Muscle layer of colon (tissue), 2 donors: ENCODE data around the gene GRIP1.

ENCODE experiments used
- H3K27ac ChIP-seq: one replicate; pipeline ENCODE4 v1.7.0; 2013; ENCODE audit warnings: low read depth, mild to moderate bottlenecking, low read length, moderate library complexity
- H3K27me3 ChIP-seq, 2 donors: one replicate each; pipeline ENCODE4 v1.7.0; 2013; ENCODE audit warnings: low read length in 2 of 2, mild to moderate bottlenecking in 2 of 2; ENCODE audit not compliant: insufficient read depth in 2 of 2, control insufficient read depth in 1 of 2
- H3K36me3 ChIP-seq: one replicate; pipeline ENCODE4 v1.7.0; 2013; ENCODE audit warnings: mild to moderate bottlenecking, low read length; ENCODE audit not compliant: insufficient read depth
- H3K4me1 ChIP-seq: one replicate; pipeline ENCODE4 v1.7.0; 2013; ENCODE audit warnings: mild to moderate bottlenecking, low read length; ENCODE audit not compliant: insufficient read depth
- H3K4me3 ChIP-seq, 2 donors: one replicate each; pipeline ENCODE4 v1.7.0; 2013; ENCODE audit warnings: low read length in 2 of 2, low read depth in 1 of 2, mild to moderate bottlenecking in 1 of 2, moderate library complexity in 1 of 2
- H3K9ac ChIP-seq: one replicate; pipeline ENCODE4 v1.7.0; 2013; ENCODE audit warnings: low read length
- H3K9me3 ChIP-seq: one replicate; pipeline ENCODE4 v1.7.0; 2013; ENCODE audit warnings: mild to moderate bottlenecking, low read length
- donor health status: abdominal sarcoma.
- donor health status: Adenocarcinoma of cecum.

The GRIP1 gene

DNA sequence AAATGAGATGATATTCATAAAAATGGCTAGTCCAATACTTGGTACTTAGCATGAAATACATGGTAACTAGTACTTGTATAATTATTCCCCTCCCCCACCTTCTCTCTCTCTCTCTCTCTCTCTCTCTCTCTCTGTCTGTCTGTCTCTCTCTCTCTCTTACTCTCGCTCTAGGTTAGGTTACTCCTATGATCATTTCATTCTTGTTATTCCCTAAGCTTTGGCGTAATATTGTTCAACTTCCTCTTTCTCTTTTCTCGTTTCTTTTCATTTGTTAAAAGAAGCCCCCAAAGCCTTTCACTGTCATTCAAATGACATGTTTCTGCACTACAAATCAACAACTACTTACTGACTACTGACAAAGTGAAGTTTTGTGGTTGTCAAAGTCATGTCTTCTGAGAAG, 89.8 kb downstream of the GRIP1 start:
- Histone ChIP-seq H3K36me3 (no peaks in the 10 kb centered on the region), H3K4me3 (no peak overlapping the region), H3K27me3 (no peaks in the 10 kb centered on the region), H3K27ac (no peak overlapping the region), H3K9ac (no peak overlapping the region), H3K4me1 (peaks cover 4% of the 10 kb centered on the region), H3K9me3 (no peaks in the 10 kb centered on the region)

DNA sequence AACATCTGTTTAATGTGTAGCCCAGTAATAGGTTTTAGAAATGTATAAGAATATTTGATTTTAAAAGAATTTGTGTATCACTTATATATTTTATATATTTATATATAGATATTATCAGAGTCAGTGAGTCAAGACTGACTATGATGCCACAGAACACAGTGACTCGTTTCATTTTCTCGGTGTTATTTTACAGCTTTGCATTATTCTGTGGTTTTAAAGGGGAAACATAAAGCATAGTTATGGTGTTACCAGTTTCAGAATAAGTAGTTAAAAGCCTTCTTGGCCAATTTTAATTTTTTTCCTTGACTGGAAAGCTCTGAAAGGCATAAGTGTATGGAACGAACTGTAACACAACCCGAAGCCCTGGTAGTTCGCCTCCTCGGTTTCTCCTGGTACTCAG, 91.0 kb downstream of the GRIP1 start:
- no peaks in the 10 kb centered on the region for H3K27me3 ChIP-seq
- no peak overlapping the region for H3K4me3 ChIP-seq
- no peaks in the 10 kb centered on the region for H3K9me3 ChIP-seq
- peaks cover 4% of the 10 kb centered on the region for H3K4me1 ChIP-seq
- no peaks in the 10 kb centered on the region for H3K36me3 ChIP-seq
- no peak overlapping the region for H3K9ac ChIP-seq
- no peak overlapping the region for H3K27ac ChIP-seq

DNA sequence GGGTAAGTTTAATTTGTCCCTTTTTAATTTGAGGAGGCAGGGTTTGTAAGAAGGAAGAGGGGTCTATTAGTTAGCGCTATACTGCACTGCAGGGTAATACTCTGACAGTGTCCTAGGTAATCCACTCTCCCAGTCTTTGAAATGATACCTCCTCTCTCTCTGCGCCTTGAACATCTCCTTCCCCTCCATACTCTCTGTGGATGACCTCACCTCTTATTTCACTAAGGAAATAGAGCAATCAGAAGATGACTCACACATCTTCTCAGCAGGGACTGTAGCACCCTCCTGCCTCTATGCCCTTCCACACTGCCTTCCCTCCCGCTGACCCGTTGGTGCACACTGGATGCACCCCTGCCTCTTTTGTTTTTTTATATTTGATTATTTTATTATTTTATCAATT, 94.2 kb downstream of the GRIP1 start:
- no peaks in the 10 kb centered on the region for H3K4me1 ChIP-seq
- H3K27ac ChIP-seq, result no peak overlapping the region
- no peak overlapping the region for H3K9ac ChIP-seq

DNA sequence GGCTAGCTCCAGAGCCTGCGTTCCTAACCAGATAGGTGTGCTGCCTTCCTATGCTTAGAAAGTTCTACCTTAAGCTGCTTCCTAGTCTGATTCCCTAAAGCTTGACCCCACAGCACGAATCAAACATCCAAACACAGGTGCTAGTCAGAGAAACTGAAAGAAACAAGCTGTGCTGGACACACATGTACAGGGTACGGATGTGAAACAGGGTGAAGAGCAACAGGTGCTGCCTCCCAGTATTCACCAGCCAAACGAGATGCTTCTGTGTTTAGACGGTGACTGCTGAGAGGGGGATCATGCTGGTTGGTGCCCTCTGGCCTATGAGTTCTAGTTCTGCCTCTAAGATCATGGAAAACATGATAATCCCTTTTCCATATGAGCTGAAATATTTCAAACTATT, 105.3 kb downstream of the GRIP1 start:
- Histone ChIP-seq H3K9me3 (no peaks in the 10 kb centered on the region), H3K36me3 (no peaks in the 10 kb centered on the region), H3K27ac (no peak overlapping the region), H3K4me3 (no peak overlapping the region), H3K9ac (no peak overlapping the region), H3K27me3 (no peaks in the 10 kb centered on the region), H3K4me1 (no peaks in the 10 kb centered on the region)

More for the DNA sequence above, 94.2 kb downstream of the GRIP1 start:
- Histone ChIP-seq H3K36me3 (no peaks in the 10 kb centered on the region), H3K9me3 (no peaks in the 10 kb centered on the region), H3K27me3 (no peaks in the 10 kb centered on the region), H3K4me3 (no peak overlapping the region)

DNA sequence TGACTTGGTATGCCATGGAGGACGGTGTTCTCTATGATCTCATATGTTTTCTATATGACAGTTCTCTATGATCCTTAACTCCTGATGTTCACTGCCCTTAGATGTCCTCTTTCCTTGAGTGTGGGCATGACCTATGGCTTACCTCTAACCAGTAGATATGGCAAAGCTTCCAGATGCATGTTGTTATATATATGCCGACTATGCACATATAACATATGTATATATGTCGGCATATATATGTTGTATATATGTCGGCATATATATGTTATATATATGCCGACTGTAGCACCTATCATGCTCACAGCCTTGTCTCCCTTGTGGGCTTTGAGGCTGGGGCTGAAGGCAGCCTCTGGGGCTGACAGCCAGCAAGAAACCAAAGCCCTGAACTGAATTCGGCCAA, 106.0 kb downstream of the GRIP1 start:
- Histone ChIP-seq H3K36me3 (no peaks in the 10 kb centered on the region), H3K27ac (no peak overlapping the region), H3K27me3 (no peaks in the 10 kb centered on the region), H3K9me3 (no peaks in the 10 kb centered on the region), H3K4me3 (no peak overlapping the region), H3K4me1 (no peaks in the 10 kb centered on the region), H3K9ac (no peak overlapping the region)

DNA sequence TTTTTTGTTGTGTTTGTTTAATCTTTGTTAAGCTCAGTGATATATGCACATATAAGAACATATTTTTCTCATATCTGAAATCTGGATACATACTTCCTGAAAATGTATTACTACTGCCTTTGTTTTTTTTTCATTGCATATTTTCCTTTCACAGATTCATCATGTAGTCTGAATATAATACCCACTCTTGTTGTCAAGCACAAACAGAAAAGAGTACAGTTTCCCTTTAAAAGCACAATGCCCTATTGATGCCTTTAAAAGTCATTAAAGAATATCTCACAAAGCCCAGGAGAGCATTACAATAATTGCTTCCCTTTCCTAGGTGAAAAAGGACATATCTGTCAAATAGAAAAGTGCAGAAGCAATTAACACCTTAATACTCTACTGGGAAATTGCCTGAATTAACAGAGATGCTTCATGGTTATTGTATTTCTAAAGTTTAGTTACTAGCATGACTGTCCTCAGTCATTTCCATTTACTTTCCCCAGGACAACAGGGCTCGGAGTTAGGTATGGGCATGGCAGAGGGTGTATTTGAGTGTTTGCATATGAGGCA, 107.4 kb downstream of the GRIP1 start:
- no peak overlapping the region for H3K27ac ChIP-seq
- H3K4me1 ChIP-seq, result no peaks in the 10 kb centered on the region
- no peaks in the 10 kb centered on the region for H3K9me3 ChIP-seq
- no peak overlapping the region for H3K4me3 ChIP-seq
- H3K27me3 ChIP-seq, result no peaks in the 10 kb centered on the region
- H3K36me3 ChIP-seq, result no peaks in the 10 kb centered on the region
- H3K9ac ChIP-seq, result no peak overlapping the region

DNA sequence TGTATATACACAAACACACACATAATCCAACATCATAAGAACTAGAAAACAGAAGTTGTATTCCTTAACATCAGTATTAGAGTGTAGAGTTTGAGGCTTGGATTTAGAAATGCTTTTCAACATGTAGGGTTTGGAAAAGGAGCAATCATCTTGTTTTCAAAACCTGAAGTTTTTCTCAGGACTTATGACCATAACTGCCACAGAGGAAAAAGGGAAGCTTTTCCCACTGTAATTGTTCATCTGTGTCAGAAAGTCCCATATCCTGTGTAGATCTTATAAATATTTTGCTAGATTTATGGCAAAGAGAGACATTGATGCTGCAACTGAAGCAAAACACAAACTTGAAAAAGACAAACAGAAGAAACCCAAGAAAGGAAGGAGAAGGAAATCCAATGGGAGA, 115.7 kb downstream of the GRIP1 start:
- Histone ChIP-seq H3K27ac (no peak overlapping the region), H3K36me3 (no peaks in the 10 kb centered on the region), H3K4me1 (no peaks in the 10 kb centered on the region), H3K27me3 (no peaks in the 10 kb centered on the region), H3K4me3 (no peak overlapping the region), H3K9me3 (no peaks in the 10 kb centered on the region), H3K9ac (no peak overlapping the region)

DNA sequence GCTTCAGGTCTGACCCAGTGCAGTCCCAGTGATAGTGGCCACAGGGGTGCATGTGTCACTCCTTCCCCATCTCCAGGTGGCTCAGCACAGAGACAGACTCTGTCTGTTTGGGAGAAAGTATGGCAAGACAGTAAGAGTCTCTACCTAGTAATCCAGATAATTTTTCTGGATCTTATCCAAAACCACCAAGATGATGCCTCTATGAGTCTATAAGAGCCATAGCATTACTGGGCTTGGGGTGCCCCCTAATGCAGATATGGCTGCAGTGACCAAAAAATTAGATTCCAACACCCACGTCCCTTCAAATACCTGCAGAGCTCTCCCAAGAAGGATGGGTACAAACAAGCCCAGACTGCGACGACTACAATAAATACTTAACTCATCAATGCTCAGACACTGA, 123.8 kb downstream of the GRIP1 start:
- H3K27me3 ChIP-seq, result no peaks in the 10 kb centered on the region
- no peaks in the 10 kb centered on the region for H3K36me3 ChIP-seq
- H3K4me3 ChIP-seq, result no peak overlapping the region
- no peaks in the 10 kb centered on the region for H3K4me1 ChIP-seq
- H3K27ac ChIP-seq, result no peak overlapping the region
- no peaks in the 10 kb centered on the region for H3K9me3 ChIP-seq
- H3K9ac ChIP-seq, result no peak overlapping the region

DNA sequence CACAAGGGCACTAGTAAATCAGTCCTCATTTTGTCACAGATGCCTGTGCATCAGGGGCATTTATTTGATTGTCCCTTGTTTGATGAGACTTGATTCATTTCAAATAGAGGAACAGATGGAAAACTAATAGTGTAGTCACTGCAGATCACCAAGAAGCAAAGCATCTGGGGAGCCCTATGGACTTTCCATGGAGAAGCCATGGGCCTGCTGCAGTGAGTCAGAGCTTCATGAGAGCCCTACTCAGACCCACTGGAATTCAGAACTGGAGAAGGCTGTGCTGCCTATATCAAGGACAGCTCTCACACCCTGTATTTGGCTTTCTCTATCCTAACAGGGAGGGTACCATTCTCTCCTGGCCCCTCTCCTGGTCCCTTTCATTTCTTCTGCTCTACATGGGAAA, 126.2 kb downstream of the GRIP1 start:
- Histone ChIP-seq H3K9ac (no peak overlapping the region), H3K27ac (no peak overlapping the region), H3K4me3 (no peak overlapping the region), H3K9me3 (no peaks in the 10 kb centered on the region), H3K36me3 (no peaks in the 10 kb centered on the region), H3K27me3 (no peaks in the 10 kb centered on the region), H3K4me1 (no peaks in the 10 kb centered on the region)

DNA sequence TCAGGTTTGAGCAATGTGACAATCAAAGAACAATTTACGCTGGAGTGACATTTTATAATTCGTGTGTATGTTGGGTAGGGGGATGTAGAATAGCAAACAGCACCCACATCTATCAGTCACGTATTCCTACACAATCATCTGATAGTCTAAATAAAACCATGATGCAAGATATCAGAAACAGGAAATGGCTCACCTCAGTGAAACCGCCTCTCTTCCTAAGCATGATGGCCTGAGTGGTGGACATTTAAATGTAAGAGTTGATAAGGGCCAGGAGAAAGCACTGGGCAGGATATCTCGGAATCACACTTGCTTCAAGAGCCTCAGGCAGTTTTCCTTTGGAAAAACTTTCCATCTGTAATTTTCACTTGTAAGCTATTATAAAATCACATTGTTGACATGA, 128.2 kb downstream of the GRIP1 start:
- Histone ChIP-seq H3K4me1 (no peaks in the 10 kb centered on the region), H3K9ac (no peak overlapping the region), H3K27ac (no peak overlapping the region), H3K36me3 (no peaks in the 10 kb centered on the region), H3K27me3 (no peaks in the 10 kb centered on the region), H3K9me3 (no peaks in the 10 kb centered on the region), H3K4me3 (no peak overlapping the region)

DNA sequence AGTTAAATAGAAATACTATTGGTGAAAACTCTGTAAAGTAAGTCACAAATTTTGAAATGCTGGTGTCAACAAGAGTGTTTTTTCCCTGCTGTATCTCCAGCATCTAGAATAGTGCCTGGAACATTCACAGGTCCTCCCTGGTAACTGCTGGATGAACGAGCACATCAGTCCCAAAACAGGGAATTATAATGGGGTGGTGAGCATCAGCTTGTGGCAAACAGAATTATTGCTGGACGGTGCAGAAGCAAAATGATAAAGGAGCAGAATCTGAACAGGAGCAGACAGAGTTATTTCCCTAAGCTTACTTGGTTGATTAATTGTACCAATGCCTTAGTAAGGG, 129.9 kb downstream of the GRIP1 start:
- H3K9me3 ChIP-seq, result no peaks in the 10 kb centered on the region
- H3K4me1 ChIP-seq, result no peaks in the 10 kb centered on the region
- H3K36me3 ChIP-seq, result no peaks in the 10 kb centered on the region
- H3K27ac ChIP-seq, result no peak overlapping the region
- no peak overlapping the region for H3K4me3 ChIP-seq
- no peak overlapping the region for H3K9ac ChIP-seq
- H3K27me3 ChIP-seq, result no peaks in the 10 kb centered on the region

DNA sequence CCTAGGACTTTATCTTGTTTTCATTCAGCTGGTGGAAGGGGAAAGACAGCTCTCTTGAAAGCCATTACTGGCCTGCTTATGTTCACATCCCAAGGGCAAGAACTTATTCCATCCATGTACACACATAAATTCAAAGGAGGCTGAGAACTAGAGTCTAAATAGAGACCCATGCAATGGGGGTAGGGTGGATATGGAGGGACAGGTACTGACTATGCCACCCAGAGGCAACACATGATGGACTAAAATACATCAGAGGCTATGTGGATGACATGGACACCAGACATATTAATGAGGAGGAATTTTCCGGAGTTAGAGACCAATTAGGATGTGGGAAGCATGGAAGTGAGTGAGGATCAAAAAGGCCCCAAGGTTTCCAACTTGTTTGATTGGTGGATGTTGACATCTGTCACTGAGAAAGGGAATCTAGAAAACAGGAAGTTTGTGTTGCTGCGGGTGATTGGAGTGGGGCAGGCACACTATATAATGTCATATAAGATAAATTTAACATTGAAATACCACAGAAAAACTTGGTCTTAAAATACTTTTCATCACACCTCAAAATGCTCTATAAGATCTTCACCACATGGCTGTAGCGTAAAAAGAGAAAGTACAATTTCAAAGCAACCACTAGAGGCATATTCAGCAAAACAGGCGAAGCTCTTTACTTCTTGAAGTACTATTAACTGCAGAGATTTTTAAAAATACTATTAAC, 130.4 kb downstream of the GRIP1 start:
- no peak overlapping the region for H3K9ac ChIP-seq

More for the DNA sequence above, 130.4 kb downstream of the GRIP1 start:
- no peaks in the 10 kb centered on the region for H3K36me3 ChIP-seq
- no peak overlapping the region for H3K27ac ChIP-seq
- no peaks in the 10 kb centered on the region for H3K4me1 ChIP-seq
- no peaks in the 10 kb centered on the region for H3K27me3 ChIP-seq
- no peak overlapping the region for H3K4me3 ChIP-seq
- no peaks in the 10 kb centered on the region for H3K9me3 ChIP-seq
